Astrocyte (in vitro differentiated cells and primary cell): ENCODE measurements around the gene ATP1A3. TPM values are rescaled to one million over a fixed set of nuclear protein-coding genes. Genes with fewer than 3 reads are reported as not detected.

Experiments used
- DNase-seq: peaks from one replicate; pipeline ENCODE4 v3.0.0-alpha.2; 2010; ENCODE audit warnings: low read depth
- FAIRE-seq: peaks from 2 replicates; lab custom pipeline; 2011; peaks lifted over from hg19 to GRCh38; lab: Jason Lieb, UNC
- H2AFZ ChIP-seq: 2 replicates; pipeline ENCODE4 v1.6.0; 2012; ENCODE audit warnings: low read depth, low read length, inconsistent platforms
- H3K27ac ChIP-seq: 2 replicates; pipeline ENCODE4 v1.5.1; 2011; ENCODE audit warnings: low read depth, low read length, inconsistent platforms
- H3K27me3 ChIP-seq: 2 replicates; pipeline ENCODE4 v1.6.0; 2011; ENCODE audit warnings: low read length, inconsistent platforms; ENCODE audit not compliant: insufficient read depth
- H3K36me3 ChIP-seq: 2 replicates; pipeline ENCODE4 v1.5.1; 2011; ENCODE audit warnings: low read length, inconsistent platforms; ENCODE audit not compliant: insufficient read depth
- H3K4me1 ChIP-seq: 2 replicates; pipeline ENCODE4 v1.5.1; 2011; ENCODE audit warnings: low read length, inconsistent platforms; ENCODE audit not compliant: insufficient read depth
- H3K4me2 ChIP-seq: 2 replicates; pipeline ENCODE4 v1.6.0; 2012; ENCODE audit warnings: low read length, inconsistent platforms
- H3K4me3 ChIP-seq: 2 replicates; pipeline ENCODE4 v1.5.1; 2011; ENCODE audit warnings: low read depth, mild to moderate bottlenecking, low read length, inconsistent platforms; ENCODE audit not compliant: insufficient read depth
- H3K79me2 ChIP-seq: 2 replicates; pipeline ENCODE4 v1.6.0; 2012; ENCODE audit warnings: mild to moderate bottlenecking, low read length, inconsistent platforms; ENCODE audit not compliant: insufficient read depth
- H3K9ac ChIP-seq: 2 replicates; pipeline ENCODE4 v1.6.0; 2012; ENCODE audit warnings: mild to moderate bottlenecking, low read length, inconsistent platforms
- H3K9me3 ChIP-seq: 2 replicates; pipeline ENCODE4 v1.5.1; 2012; ENCODE audit warnings: low read depth, mild to moderate bottlenecking, low read length, inconsistent platforms; ENCODE audit not compliant: insufficient read depth
- H4K20me1 ChIP-seq: 2 replicates; pipeline ENCODE4 v1.6.0; 2012; ENCODE audit warnings: low read length, inconsistent platforms; ENCODE audit not compliant: insufficient read depth
- H3K27ac Mint-ChIP-seq: one replicate; pipeline ENCODE4 v1.8.0; 2021; ENCODE audit warnings: mild to moderate bottlenecking, mixed read lengths; ENCODE audit not compliant: unreplicated experiment
- H3K27me3 Mint-ChIP-seq: one replicate; pipeline ENCODE4 v1.8.0; 2021; ENCODE audit warnings: low read depth, mixed read lengths; ENCODE audit not compliant: unreplicated experiment
- H3K36me3 Mint-ChIP-seq: one replicate; pipeline ENCODE4 v1.8.0; 2021; ENCODE audit warnings: low read depth, mixed read lengths; ENCODE audit not compliant: unreplicated experiment
- H3K4me1 Mint-ChIP-seq: one replicate; pipeline ENCODE4 v1.8.0; 2021; ENCODE audit warnings: low read depth, mixed read lengths; ENCODE audit not compliant: unreplicated experiment
- H3K4me3 Mint-ChIP-seq: one replicate; pipeline ENCODE4 v1.8.0; 2021; ENCODE audit warnings: mild to moderate bottlenecking, moderate library complexity, mixed read lengths; ENCODE audit not compliant: unreplicated experiment
- H3K9me3 Mint-ChIP-seq: one replicate; pipeline ENCODE4 v1.8.0; 2021; ENCODE audit warnings: mild to moderate bottlenecking, mixed read lengths; ENCODE audit not compliant: unreplicated experiment
- EZH2 ChIP-seq: IDR thresholded peaks from 2 replicates; pipeline ENCODE4 v1.6.1; 2012; ENCODE audit warnings: mild to moderate bottlenecking, low read length, inconsistent platforms; ENCODE audit not compliant: insufficient read depth
- total RNA-seq: library from RNA; stranded (reverse); gene quantifications from 2 replicates; pipeline ENCODE4 v1.2.1, GENCODE V29; 2021
- TF ChIP-seq, protein P1 (sequence below): IDR thresholded peaks from 2 replicates; pipeline ENCODE4 v1.5.1; 2011; ENCODE audit warnings: low read depth, mild to moderate bottlenecking, inconsistent platforms, low read length, moderate library complexity; ENCODE audit not compliant: insufficient read depth

Gene ATP1A3
- total RNA-seq, 1 donor from 2014 or later: 3.4 TPM

- no peak overlapping the region for H3K4me3 Mint-ChIP-seq
- H3K4me2 ChIP-seq: no peak overlapping the region
- no peaks in the 10 kb centered on the region for H3K36me3 Mint-ChIP-seq
- peak; percentile 26 for TF ChIP-seq EZH2
- TF ChIP-seq, protein P1, sequence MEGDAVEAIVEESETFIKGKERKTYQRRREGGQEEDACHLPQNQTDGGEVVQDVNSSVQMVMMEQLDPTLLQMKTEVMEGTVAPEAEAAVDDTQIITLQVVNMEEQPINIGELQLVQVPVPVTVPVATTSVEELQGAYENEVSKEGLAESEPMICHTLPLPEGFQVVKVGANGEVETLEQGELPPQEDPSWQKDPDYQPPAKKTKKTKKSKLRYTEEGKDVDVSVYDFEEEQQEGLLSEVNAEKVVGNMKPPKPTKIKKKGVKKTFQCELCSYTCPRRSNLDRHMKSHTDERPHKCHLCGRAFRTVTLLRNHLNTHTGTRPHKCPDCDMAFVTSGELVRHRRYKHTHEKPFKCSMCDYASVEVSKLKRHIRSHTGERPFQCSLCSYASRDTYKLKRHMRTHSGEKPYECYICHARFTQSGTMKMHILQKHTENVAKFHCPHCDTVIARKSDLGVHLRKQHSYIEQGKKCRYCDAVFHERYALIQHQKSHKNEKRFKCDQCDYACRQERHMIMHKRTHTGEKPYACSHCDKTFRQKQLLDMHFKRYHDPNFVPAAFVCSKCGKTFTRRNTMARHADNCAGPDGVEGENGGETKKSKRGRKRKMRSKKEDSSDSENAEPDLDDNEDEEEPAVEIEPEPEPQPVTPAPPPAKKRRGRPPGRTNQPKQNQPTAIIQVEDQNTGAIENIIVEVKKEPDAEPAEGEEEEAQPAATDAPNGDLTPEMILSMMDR: no peak
- H3K9ac ChIP-seq: no peak overlapping the region
- peaks cover 24% of the 10 kb centered on the region for H4K20me1 ChIP-seq
- H3K27me3 Mint-ChIP-seq: peaks cover 25% of the 10 kb centered on the region
- H3K27ac ChIP-seq: no peak overlapping the region
- no peak overlapping the region for H2AFZ ChIP-seq
- peaks cover 78% of the 10 kb centered on the region for H3K27me3 ChIP-seq
- no peak overlapping the region for H3K4me3 ChIP-seq
- DNase-seq: no peak
- H3K27ac Mint-ChIP-seq: no peak overlapping the region
- H3K4me1 ChIP-seq: no peaks in the 10 kb centered on the region
- FAIRE-seq: no peak
- H3K9me3 ChIP-seq: peaks cover 16% of the 10 kb centered on the region
- no peaks in the 10 kb centered on the region for H3K36me3 ChIP-seq
- no peaks in the 10 kb centered on the region for H3K4me1 Mint-ChIP-seq
- H3K9me3 Mint-ChIP-seq: peaks cover 10% of the 10 kb centered on the region
- H3K79me2 ChIP-seq: no peaks in the 10 kb centered on the region
Observed at GRCh38 chr19:41924151-41925145, 69.6 kb downstream of the ATP1A3 start.

DNA sequence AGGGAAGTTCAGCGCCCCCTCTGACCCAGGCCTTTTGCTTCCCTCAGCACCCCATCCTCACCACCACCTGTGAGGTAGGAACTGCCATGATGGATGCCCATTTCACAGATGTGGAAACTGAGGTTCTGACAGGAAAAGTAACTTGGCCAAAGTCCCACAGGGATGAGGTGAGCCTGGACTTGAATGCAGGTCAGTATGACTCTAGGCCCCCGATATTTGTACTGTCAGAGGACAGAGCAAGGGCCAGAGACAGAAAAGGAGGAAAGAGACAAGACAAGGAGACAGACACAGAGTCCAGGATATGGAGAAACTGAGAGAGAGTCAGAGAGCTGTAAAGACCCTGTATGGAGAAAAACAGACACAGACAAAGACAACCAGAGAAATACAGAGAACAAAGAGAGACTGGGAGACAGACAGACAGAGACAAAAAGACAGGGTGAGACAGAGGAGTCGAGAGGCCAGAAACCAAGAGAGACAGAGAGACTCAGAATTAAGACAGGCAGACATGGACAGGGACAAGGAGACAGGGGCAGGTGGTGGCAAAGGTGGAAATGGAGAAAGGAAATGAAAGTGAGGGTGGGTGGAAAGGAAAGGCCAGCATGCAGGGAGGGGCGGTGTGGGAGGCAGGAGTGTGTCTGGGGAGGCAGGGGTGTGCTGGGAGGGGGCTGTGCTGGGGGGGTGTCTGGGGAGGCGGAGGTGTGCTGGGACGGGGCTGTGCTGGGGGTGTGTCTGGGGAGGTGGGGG is 70.8 kb downstream of the ATP1A3 start:
- Histone ChIP-seq H3K4me1 (no peaks in the 10 kb centered on the region), H3K9ac (no peak overlapping the region), H4K20me1 (peaks cover 23% of the 10 kb centered on the region), H3K79me2 (no peaks in the 10 kb centered on the region), H3K4me2 (no peak overlapping the region), H3K27ac (no peak overlapping the region), H3K9me3 (peaks cover 19% of the 10 kb centered on the region), H3K4me3 (no peak overlapping the region), H3K36me3 (no peaks in the 10 kb centered on the region), H2AFZ (no peak overlapping the region), H3K27me3 (peaks cover 83% of the 10 kb centered on the region)
- DNase-seq (no peak), FAIRE-seq (no peak)
- H3K4me3 Mint-ChIP-seq: no peak overlapping the region
- H3K9me3 Mint-ChIP-seq: peaks cover 4% of the 10 kb centered on the region
- H3K27ac Mint-ChIP-seq: no peak overlapping the region
- no peak for TF ChIP-seq EZH2
- TF ChIP-seq, protein P1: no peak
- peaks cover 17% of the 10 kb centered on the region for H3K27me3 Mint-ChIP-seq
- no peaks in the 10 kb centered on the region for H3K4me1 Mint-ChIP-seq
- no peaks in the 10 kb centered on the region for H3K36me3 Mint-ChIP-seq
